Measurements from ENCODE around the gene OSGEP. TPM values are rescaled to one million over a fixed set of nuclear protein-coding genes. Genes with fewer than 3 reads are reported as not detected.

Gene OSGEP
- total RNA-seq, 1 experiment from 2014 or later: 21.8 TPM

GRCh38 chr14:20409226-20409625 lies 45.4 kb downstream of the OSGEP start:
- ChIA-PET CTCF (no interaction called here), RAD21 (ENCODE audit: low non-redundant PET in 1 of 2, low total read pairs in 2 of 2, uncharacterized antibody in 2 of 2, unreplicated experiment in 2 of 2) (no interaction called here), POLR2A (no interaction called here)
- Histone ChIP-seq H4K20me1 (ENCODE audit: insufficient read depth) (no peaks in the 10 kb centered on the region), H3K36me3 (ENCODE audit: control insufficient read depth in 1 of 2, insufficient read depth in 2 of 2, low read length in 2 of 2) (peaks cover 17 to 28% of the 10 kb centered on the region in 2 experiments), H3K4me3 (replicated peaks in 1 of 2; ENCODE audit: low read depth in 1 of 2, low read length in 2 of 2) (no peak overlapping the region), H3K4me2 (ENCODE audit: low read length) (peak overlapping the region; percentile 36), H3K4me1 (ENCODE audit: control insufficient read depth in 1 of 2, insufficient read depth in 2 of 2, low read length in 2 of 2) (peaks cover 9 to 29% of the 10 kb centered on the region in 2 experiments), H3K27ac (ENCODE audit: low read depth, low read length) (no peak overlapping the region), H2AFZ (ENCODE audit: low read depth, low read length, poor library complexity, severe bottlenecking) (no peak overlapping the region), H3K9me2 (ENCODE audit: insufficient read depth) (no peaks in the 10 kb centered on the region), H3K9me3 (ENCODE audit: control insufficient read depth in 1 of 2, insufficient read depth in 1 of 2, low read depth in 1 of 2, low read length in 2 of 2) (no peaks in the 10 kb centered on the region), H3K9ac (ENCODE audit: low read length) (no peak overlapping the region), H3K79me2 (ENCODE audit: insufficient read depth, low read length) (peaks cover 19% of the 10 kb centered on the region), H3K27me3 (ENCODE audit: insufficient read depth, low read length) (no peaks in the 10 kb centered on the region)
- BruUV-seq (replicated peaks): no TSS peak
- TF ChIP-seq YY1 (IDR thresholded peaks at IDR 0.05; ENCODE audit: extremely low read depth, insufficient replicate concordance, low read depth, low read length): no peak
- TF ChIP-seq POLR2A (IDR thresholded peaks at IDR 0.05; ENCODE audit: borderline replicate concordance, extremely low read depth, insufficient read depth, insufficient read length): no peak
- TF ChIP-seq RAD21 (IDR thresholded peaks at IDR 0.05; ENCODE audit: low read depth): no peak
- no peak for TF ChIP-seq ZBTB33 (IDR thresholded peaks at IDR 0.05; ENCODE audit: extremely low read depth, insufficient replicate concordance, low read length)
- TF ChIP-seq REST (IDR thresholded peaks at IDR 0.05; ENCODE audit: low read depth): no peak
- TF ChIP-seq JUND (IDR thresholded peaks at IDR 0.05): no peak
- TF ChIP-seq MAX (IDR thresholded peaks at IDR 0.05): no peak
- TF ChIP-seq EZH2 (IDR thresholded peaks at IDR 0.05): no peak
- no peak for TF ChIP-seq TCF7L2 (IDR thresholded peaks at IDR 0.05; ENCODE audit: borderline replicate concordance, extremely low read depth, insufficient read depth, insufficient read length)
- TF ChIP-seq ELF1 (IDR thresholded peaks at IDR 0.05; ENCODE audit: borderline replicate concordance, low read depth): no peak
- no peak for TF ChIP-seq ATF3 (IDR thresholded peaks at IDR 0.05)
- TF ChIP-seq EZH2phosphoT487 (IDR thresholded peaks at IDR 0.05; ENCODE audit: borderline replicate concordance): no peak
- TF ChIP-seq CBX3 (IDR thresholded peaks at IDR 0.05; ENCODE audit: low read depth): no peak
- TF ChIP-seq SRF (IDR thresholded peaks at IDR 0.05; ENCODE audit: low read depth): no peak
- TF ChIP-seq CTCF (IDR thresholded peaks at IDR 0.05 in 2 of 3, conservative IDR thresholded peaks at IDR 0.05 in 1 of 3; ENCODE audit: borderline replicate concordance in 1 of 3, insufficient read depth in 1 of 3, low read depth in 2 of 3, low read length in 2 of 3): no peak
- TF ChIP-seq FOSL1 (IDR thresholded peaks at IDR 0.05; ENCODE audit: low read depth): no peak
- TF ChIP-seq SP1 (IDR thresholded peaks at IDR 0.05; ENCODE audit: low read depth): no peak
- intact Hi-C loops (cut with micrococcal nuclease): no loop called here
- ATAC-seq (no peak), DNase-seq (ENCODE audit: low read depth, low spot score) (no peak)

All from HCT116 (cell line).